SHP77 (cell line): ENCODE measurements around the gene TSR1.

ENCODE experiments used
- DNase-seq, 2 experiments: peaks; one replicate each; lab custom pipeline; 2025; lab: John Stamatoyannopoulos, UW

TSR1 gene

GRCh38 chr17:2282297-2282873 is 53.9 kb downstream of the TSR1 start:
- peak; percentile 47 to 50 for DNase-seq

GRCh38 chr17:2279707-2280106 is 56.5 kb downstream of the TSR1 start:
- DNase-seq = no peak

- no peak for DNase-seq
These were observed 58.7 kb downstream of the TSR1 start for GRCh38 chr17:2277429-2278170.

GRCh38 chr17:2275722-2276121 is 60.5 kb downstream of the TSR1 start:
- no peak for DNase-seq

GRCh38 chr17:2274414-2274813 is 61.8 kb downstream of the TSR1 start:
- no peak for DNase-seq
